D721Med (cell line): Measurements from ENCODE around the gene UBE2E3.
A peak's percentile ranks its signal among the peaks of the same experiment; 100 is the strongest.

Experiments
- DNase-seq: peaks from one replicate; pipeline ENCODE4 v3.0.0; 2011; ENCODE audit warnings: low spot score; ENCODE audit not compliant: insufficient read length
- FAIRE-seq: peaks from 2 replicates; lab custom pipeline; 2011; peaks lifted over from hg19 to GRCh38; lab: Jason Lieb, UNC
- CTCF ChIP-seq: IDR thresholded peaks from 2 replicates; pipeline ENCODE4 v1.5.1; 2012; ENCODE audit warnings: mild to moderate bottlenecking, control low read depth; ENCODE audit not compliant: insufficient read depth; ENCODE audit errors: missing control alignments

UBE2E3 gene

GRCh38 chr2:181058378-181059269 is 78.2 kb downstream of the UBE2E3 start:
- DNase-seq (no peak), FAIRE-seq (peak; percentile 91)

DNA sequence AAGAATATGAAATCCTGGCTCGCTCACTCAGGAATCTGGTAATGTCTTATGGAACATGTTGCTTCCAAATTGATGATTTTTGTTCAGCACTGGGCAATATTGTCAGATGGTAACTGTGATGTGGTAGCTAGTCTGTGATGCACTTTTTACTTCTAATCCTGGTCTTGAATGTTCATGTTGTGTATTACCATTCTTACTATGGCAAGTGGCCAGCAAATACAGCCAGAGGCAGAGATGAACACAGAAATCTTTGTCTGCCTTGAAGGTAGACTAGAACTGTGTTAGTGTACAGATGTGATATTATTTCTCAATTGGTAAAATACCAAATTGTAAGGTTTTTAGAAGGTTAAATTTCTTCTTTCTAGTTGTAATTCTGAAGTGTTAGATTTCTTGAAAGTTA is 83.3 kb downstream of the UBE2E3 start:
- FAIRE-seq (peak; percentile 16), DNase-seq (no peak)
- no peak for TF ChIP-seq CTCF

More at GRCh38 chr2:181058378-181059269, 78.2 kb downstream of the UBE2E3 start:
- TF ChIP-seq CTCF = peak; percentile 74

DNA sequence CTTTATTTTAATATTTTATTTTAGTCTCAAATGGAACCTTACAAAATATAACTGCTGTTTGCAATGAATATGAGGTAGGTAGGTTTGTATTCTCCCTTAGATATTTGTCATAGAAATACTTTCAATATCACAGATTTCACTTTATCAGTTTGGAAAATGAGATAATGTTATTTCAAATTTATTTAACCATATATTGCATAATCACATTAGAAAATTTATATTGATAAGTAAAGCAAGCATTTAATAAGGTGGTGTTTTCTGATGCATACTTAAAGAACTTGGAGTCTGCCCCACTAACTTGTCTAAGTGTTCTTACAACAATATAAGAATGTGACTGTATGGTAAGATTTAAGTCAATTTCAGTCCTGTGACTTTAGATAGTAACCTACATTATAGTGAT is 85.1 kb downstream of the UBE2E3 start:
- no peak for TF ChIP-seq CTCF
- DNase-seq = no peak
- no peak for FAIRE-seq

- TF ChIP-seq CTCF = no peak
- FAIRE-seq = no peak
- no peak for DNase-seq
These were observed 85.9 kb downstream of the UBE2E3 start for GRCh38 chr2:181066333-181066732.

DNA sequence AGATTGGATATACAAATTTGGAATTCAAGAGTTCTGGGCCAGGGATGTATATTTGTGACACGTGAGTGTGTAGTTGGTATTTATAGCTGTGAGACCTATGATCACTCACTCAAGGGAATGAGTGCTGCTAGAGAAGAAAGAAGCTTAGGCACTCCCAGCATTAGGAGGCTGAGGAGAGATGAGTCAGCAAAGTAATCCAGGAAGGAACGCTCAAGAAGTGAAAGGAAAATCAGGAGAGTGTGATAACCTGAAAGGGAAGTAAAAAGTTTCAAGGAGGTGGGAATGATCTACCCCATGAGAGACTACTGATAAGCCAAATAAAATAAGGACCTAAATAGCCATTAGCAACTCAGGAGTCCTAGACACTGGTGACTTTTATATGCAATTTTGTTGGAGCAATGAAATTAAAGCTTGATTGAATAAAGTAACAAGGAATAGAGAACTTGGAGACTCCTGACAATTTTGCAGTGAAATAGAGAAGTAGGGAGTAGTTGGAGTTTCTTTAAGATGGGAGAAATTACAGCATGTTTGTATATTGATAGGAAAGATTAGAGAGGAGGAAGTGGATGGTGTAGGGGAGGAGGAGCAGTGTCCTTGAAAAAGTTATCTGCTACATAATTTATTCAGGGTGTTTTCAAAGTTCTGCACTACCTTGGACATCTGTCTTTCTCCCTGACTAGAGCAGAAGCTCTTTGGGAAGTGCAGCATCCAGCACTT is 89.9 kb downstream of the UBE2E3 start:
- no peak for DNase-seq
- no peak for TF ChIP-seq CTCF

DNA sequence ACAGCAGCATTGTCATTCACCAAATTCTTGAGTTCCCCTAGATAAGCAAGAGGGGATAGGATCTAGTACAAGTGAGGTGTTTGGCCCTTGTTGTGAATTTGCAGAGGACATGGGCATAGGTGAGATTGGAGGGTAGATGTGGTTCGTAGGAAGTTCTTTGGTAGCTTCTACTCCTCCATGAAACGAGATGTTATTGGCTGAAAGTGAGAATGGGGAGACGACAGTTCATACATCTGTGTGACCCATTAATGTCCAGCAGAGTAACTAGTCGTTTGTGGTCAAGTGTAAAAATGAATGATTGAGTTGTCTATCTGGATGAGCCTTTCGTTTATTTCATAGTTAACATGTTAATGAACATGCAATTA is 90.4 kb downstream of the UBE2E3 start:
- TF ChIP-seq CTCF = no peak
- no peak for FAIRE-seq
- DNase-seq = no peak

More for the DNA sequence above, 89.9 kb downstream of the UBE2E3 start:
- peak; percentile 58 for FAIRE-seq
